ENCODE data around the gene PHF20. TPM values are rescaled to one million over a fixed set of nuclear protein-coding genes. Genes with fewer than 3 reads are reported as not detected.
"Not testable (repeated sequence)": the region's sequence is repeated elsewhere in the genome, so short reads cannot be mapped to it uniquely, and the experiment has no call there.

The PHF20 gene
- total RNA-seq, 1 donor from 2014 or later: 53.0 TPM

DNA sequence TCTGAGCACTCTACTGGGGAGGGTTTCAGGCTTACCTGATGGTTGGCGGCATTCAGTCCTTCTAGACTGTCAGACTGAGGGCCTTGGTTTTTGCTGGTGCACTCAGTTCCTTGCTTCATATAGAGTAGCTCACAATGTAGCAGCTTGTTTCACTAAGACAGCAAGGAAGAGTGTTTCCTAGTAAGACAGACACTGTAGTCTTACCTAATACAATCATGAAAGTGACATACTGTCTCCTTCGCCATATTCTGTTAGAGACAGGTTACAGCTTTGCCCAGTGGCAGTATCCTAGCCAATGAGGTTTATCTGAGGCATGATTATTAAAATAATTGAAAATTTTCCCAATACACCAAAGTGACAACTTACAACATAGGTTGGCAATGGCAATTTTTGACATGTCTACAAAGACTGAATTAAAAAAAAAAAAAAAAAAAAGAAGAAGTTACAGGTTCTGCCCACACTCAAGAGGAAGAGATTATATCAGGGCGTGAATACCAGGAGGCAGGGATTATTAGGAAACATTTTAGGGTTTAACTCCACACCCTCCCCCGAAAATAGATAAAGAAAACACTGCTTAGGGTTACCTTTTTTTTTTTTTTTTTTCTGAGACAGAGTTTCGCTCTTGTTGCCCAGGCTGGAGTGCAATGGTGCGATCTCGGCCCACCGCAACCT lies 115.7 kb downstream of the PHF20 start:
- H3K27ac Mint-ChIP-seq (ENCODE audit: unreplicated experiment): no peak overlapping the region
- DNase-seq (ENCODE audit: low read depth, low spot score): no peak
- peaks cover 3% of the 10 kb centered on the region for H3K36me3 Mint-ChIP-seq (ENCODE audit: low read depth)
- TF ChIP-seq, protein P1, sequence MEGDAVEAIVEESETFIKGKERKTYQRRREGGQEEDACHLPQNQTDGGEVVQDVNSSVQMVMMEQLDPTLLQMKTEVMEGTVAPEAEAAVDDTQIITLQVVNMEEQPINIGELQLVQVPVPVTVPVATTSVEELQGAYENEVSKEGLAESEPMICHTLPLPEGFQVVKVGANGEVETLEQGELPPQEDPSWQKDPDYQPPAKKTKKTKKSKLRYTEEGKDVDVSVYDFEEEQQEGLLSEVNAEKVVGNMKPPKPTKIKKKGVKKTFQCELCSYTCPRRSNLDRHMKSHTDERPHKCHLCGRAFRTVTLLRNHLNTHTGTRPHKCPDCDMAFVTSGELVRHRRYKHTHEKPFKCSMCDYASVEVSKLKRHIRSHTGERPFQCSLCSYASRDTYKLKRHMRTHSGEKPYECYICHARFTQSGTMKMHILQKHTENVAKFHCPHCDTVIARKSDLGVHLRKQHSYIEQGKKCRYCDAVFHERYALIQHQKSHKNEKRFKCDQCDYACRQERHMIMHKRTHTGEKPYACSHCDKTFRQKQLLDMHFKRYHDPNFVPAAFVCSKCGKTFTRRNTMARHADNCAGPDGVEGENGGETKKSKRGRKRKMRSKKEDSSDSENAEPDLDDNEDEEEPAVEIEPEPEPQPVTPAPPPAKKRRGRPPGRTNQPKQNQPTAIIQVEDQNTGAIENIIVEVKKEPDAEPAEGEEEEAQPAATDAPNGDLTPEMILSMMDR (conservative IDR thresholded peaks at IDR 0.05): no peak
- peaks cover 7% of the 10 kb centered on the region for H3K4me1 Mint-ChIP-seq
- H3K27me3 Mint-ChIP-seq (ENCODE audit: low read depth): no peaks in the 10 kb centered on the region
- H3K4me3 Mint-ChIP-seq: no peak overlapping the region
- no peaks in the 10 kb centered on the region for H3K9me3 Mint-ChIP-seq

DNA sequence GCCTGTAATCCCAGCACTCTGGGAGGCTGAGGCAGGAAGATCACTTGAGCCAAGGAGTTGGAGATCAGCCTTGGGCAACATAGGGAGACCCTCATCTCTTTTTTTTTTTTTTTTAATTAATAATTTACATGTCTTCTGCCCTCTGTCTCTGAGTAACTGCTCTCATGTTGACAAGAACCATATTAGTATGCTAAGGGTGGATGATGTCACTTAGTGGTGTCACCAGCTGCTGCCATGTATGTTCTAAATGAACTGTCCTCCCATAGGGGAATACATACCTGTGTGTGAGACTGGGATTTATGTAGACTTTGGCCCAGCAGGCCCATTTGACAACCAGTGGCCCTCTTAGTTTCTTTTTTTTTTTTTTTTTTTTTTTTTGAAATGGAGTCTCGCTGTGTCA lies 116.8 kb downstream of the PHF20 start:
- DNase-seq (ENCODE audit: low read depth, low spot score): no peak
- Mint-ChIP-seq H3K4me1 (peaks cover 7% of the 10 kb centered on the region), H3K36me3 (ENCODE audit: low read depth) (peaks cover 3% of the 10 kb centered on the region), H3K9me3 (no peaks in the 10 kb centered on the region), H3K27ac (ENCODE audit: unreplicated experiment) (no peak overlapping the region), H3K27me3 (ENCODE audit: low read depth) (no peaks in the 10 kb centered on the region), H3K4me3 (no peak overlapping the region)
- TF ChIP-seq, protein P1 (conservative IDR thresholded peaks at IDR 0.05): no peak

GRCh38 chr20:35891375-35891774 lies 119.6 kb downstream of the PHF20 start:
- Mint-ChIP-seq H3K36me3 (ENCODE audit: low read depth) (peaks cover 3% of the 10 kb centered on the region), H3K27ac (ENCODE audit: unreplicated experiment) (no peak overlapping the region), H3K4me1 (no peaks in the 10 kb centered on the region), H3K9me3 (no peaks in the 10 kb centered on the region), H3K27me3 (ENCODE audit: low read depth) (no peaks in the 10 kb centered on the region), H3K4me3 (no peak overlapping the region)
- DNase-seq (ENCODE audit: low read depth, low spot score): no peak
- TF ChIP-seq, protein P1 (conservative IDR thresholded peaks at IDR 0.05): no peak

- TF ChIP-seq, protein P1 (conservative IDR thresholded peaks at IDR 0.05): no peak
- no peaks in the 10 kb centered on the region for H3K4me1 Mint-ChIP-seq
- no peak overlapping the region for H3K4me3 Mint-ChIP-seq
- H3K27ac Mint-ChIP-seq (ENCODE audit: unreplicated experiment): no peak overlapping the region
- H3K27me3 Mint-ChIP-seq (ENCODE audit: low read depth): no peaks in the 10 kb centered on the region
- H3K9me3 Mint-ChIP-seq: no peaks in the 10 kb centered on the region
- H3K36me3 Mint-ChIP-seq (ENCODE audit: low read depth): no peaks in the 10 kb centered on the region
- DNase-seq (ENCODE audit: low read depth, low spot score): no peak
Measured at GRCh38 chr20:35892871-35893270, 121.1 kb downstream of the PHF20 start.

- TF ChIP-seq, protein P1 (conservative IDR thresholded peaks at IDR 0.05): no peak
- H3K4me3 Mint-ChIP-seq: no peak overlapping the region
- no peaks in the 10 kb centered on the region for H3K27me3 Mint-ChIP-seq (ENCODE audit: low read depth)
- H3K27ac Mint-ChIP-seq (ENCODE audit: unreplicated experiment): no peak overlapping the region
- DNase-seq (ENCODE audit: low read depth, low spot score): no peak
- no peaks in the 10 kb centered on the region for H3K4me1 Mint-ChIP-seq
- no peaks in the 10 kb centered on the region for H3K36me3 Mint-ChIP-seq (ENCODE audit: low read depth)
- no peaks in the 10 kb centered on the region for H3K9me3 Mint-ChIP-seq
Measured at GRCh38 chr20:35893942-35894341, 122.1 kb downstream of the PHF20 start.

GRCh38 chr20:35895516-35895915 lies 123.7 kb downstream of the PHF20 start:
- not testable (repeated sequence) for H3K27ac Mint-ChIP-seq (ENCODE audit: unreplicated experiment)

More at GRCh38 chr20:35895516-35895915, 123.7 kb downstream of the PHF20 start:
- not testable (repeated sequence) for H3K9me3 Mint-ChIP-seq; H3K36me3 Mint-ChIP-seq (ENCODE audit: low read depth); H3K4me1 Mint-ChIP-seq; H3K4me3 Mint-ChIP-seq; H3K27me3 Mint-ChIP-seq (ENCODE audit: low read depth); DNase-seq (ENCODE audit: low read depth, low spot score)
